GM20000 (cell line): ENCODE data around the gene SOCS4.

Experiments used
- DNase-seq: peaks from one replicate; pipeline ENCODE4 v3.0.0; 2012; ENCODE audit warnings: low spot score
- CTCF ChIP-seq: IDR thresholded peaks from 2 replicates; pipeline ENCODE4 v1.5.1; 2012; ENCODE audit warnings: mild to moderate bottlenecking, control low read depth; ENCODE audit errors: extremely low read depth, missing control alignments

Gene SOCS4, protein sequence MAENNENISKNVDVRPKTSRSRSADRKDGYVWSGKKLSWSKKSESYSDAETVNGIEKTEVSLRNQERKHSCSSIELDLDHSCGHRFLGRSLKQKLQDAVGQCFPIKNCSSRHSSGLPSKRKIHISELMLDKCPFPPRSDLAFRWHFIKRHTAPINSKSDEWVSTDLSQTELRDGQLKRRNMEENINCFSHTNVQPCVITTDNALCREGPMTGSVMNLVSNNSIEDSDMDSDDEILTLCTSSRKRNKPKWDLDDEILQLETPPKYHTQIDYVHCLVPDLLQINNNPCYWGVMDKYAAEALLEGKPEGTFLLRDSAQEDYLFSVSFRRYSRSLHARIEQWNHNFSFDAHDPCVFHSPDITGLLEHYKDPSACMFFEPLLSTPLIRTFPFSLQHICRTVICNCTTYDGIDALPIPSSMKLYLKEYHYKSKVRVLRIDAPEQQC

DNA sequence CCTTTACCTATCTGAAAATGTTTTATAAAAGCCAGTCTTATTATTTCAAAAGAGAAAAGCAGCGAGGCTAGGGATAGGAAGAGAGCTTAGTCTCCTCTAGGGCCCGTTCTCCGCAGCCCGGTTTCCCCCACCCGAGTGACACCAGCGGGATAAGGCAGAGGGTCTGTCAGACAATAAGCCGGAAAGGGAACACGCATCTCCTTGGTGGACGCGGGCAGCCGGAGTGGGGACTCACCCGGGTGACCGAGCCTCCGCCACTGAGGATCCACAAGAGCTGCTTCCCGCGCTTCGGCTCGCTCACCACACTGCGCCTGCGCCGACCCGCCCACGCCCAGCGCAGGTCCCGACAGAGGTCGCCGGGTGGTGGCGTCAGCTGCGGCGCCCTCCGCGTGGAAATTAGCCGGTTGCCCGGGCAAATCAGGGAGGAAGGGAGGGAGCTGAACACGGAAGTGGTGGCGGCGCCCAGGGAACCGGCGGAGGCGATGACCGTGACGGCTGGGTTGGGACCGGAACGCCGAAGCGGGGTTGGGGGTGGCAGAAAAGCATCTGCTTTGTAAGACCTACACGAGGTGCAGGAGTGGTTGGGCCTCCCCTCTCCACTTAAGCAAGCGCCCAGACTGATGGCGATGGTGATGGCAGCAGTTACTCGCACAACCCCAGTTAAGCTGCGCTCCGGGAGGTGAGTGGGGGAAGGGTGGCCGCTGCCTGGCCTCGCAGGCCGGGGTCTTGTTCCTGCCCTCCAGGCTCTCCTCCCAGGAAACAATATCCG lies at the start of gene SOCS4, which contains the start of gene WDHD1:
Gene SOCS4 (plus strand): TSS at position 444 of the 769 bp plus-strand sequence. CDS start 15,806 bp downstream, outside the sequence.
Gene WDHD1 (minus strand): TSS at position 307 of the 769 bp plus-strand sequence. CDS start 312 bp downstream, outside the sequence.
- peak; percentile 93 for DNase-seq

GRCh38 chr14:54979039-54979438 lies 48.0 kb upstream of the SOCS4 start:
- TF ChIP-seq CTCF, result no peak
- DNase-seq, result no peak

More for the DNA sequence above, at the start of gene SOCS4, which contains the start of gene WDHD1:
- TF ChIP-seq CTCF, result no peak

DNA sequence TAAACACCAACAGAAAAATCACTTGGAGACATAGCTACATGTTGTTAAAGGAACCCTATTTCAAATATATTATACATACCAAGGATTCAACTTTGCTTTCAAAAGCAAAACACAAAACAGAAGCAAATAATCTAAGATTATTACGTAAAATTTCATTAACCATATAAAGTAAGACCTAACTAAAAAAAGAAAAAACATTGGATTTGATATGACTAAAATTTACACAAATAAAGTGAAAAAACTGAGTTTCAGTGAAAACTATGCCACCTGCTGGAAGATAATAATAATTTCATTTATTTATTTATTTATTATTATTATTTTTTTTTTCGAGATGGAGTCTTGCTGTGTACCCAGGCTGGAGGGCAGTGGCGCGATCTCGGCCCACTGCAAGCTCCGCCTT lies 45.3 kb upstream of the SOCS4 start:
- DNase-seq, result no peak
- no peak for TF ChIP-seq CTCF

GRCh38 chr14:54985156-54985555 lies 41.9 kb upstream of the SOCS4 start:
- DNase-seq, result no peak
- TF ChIP-seq CTCF, result no peak

GRCh38 chr14:55000381-55000780 lies 26.7 kb upstream of the SOCS4 start:
- no peak for TF ChIP-seq CTCF
- no peak for DNase-seq

DNA sequence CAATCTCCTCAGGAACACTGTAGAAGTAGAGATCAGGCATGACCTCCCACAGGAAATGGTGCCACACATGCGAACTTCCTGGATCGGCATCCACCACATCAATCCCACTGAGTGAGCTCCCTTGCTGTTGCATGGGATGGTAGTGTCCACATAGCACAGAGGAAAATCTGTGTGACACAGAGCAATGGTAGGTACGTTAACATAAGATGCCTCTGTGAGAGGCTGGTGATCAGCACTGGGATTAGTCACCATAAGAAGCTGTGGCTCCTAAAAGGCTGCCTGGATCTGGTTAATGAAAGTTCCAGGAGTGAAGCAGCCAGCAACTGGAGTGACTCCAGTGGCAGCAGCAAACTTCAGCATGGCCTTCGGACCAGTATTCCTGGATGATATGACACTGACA lies 22.0 kb upstream of the SOCS4 start:
- DNase-seq, result no peak
- TF ChIP-seq CTCF, result no peak

DNA sequence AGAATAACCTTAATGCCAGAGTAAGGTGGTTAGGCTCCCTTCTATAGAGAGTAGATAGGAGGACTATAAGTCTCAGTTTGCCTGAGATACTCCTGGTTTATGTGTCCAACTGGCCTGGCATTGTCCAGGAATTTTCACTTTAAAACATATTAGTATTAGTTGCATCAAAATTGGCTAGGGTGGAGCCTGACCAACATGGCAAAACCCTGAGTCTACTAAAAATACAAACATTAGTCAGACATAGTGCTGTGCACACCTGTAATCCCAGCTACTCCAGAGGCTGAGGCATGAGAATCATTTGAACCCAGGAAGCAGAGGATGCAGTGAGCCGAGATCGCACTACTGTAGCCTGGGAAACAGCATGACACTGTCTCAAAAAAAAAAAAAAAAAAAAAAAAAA lies 12.0 kb upstream of the SOCS4 start:
- no peak for TF ChIP-seq CTCF
- DNase-seq, result no peak
